DOHH2 (cell line): ENCODE data around the gene ATP1A3.

Experiments
- CTCF ChIP-seq: fragments of 200-600 bp; sonication (generic); IDR thresholded peaks from one replicate; pipeline ENCODE4 v1.5.1; 2014; ENCODE audit warnings: antibody characterized with exemption, mild to moderate bottlenecking, low read depth, low read length; ENCODE audit not compliant: poor library complexity, severe bottlenecking
- EZH2phosphoT487 ChIP-seq: fragments of 200-600 bp; sonication (generic); IDR thresholded peaks from 2 replicates; pipeline ENCODE4 v1.6.1; 2017; ENCODE audit warnings: borderline replicate concordance, mild to moderate bottlenecking, antibody characterized with exemption, low read length, moderate library complexity, mixed read lengths

GRCh38 chr19:41987141-41987860 lies 6.7 kb downstream of the ATP1A3 start:
- TF ChIP-seq CTCF (no peak), EZH2phosphoT487 (no peak)
